ENCODE results near the gene DIAPH2.

Gene DIAPH2

GRCh38 chrX:97587171-97587570, 902.5 kb downstream of the DIAPH2 start:
- no peak for DNase-seq (ENCODE audit: low read depth in 2 of 2)

DNA sequence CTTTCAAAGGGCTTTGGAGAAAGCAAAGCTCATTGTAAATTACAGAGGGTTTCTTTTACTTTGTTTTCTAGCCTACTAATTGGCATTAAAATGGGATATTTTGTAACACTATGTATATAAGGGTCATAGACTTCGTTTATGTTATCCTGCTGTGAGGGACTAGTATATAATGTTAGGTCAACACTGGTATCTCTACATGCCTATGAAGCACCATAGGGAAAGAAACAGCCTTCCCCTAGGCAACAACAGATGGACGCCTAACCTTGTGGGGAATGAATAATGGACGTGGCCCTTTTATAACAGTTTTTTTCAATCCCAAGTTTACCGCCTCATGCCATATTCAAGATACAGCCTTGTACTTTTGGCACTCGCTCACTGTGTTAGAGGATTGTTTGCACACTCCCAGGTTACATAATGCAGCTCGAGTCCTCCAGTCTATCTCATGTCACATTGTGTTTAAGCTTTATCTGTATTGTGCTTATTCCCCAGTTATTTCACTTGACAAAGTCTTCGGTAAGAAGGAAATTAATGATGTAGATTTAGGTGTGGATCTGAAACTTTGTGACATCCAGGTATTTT, 910.1 kb downstream of the DIAPH2 start:
- no peak for DNase-seq (ENCODE audit: low read depth in 2 of 2)

- DNase-seq (ENCODE audit: low read depth in 2 of 2), result no peak
Observed at GRCh38 chrX:97597954-97598353, 913.3 kb downstream of the DIAPH2 start.

- DNase-seq (ENCODE audit: low read depth in 2 of 2), result no peak
Observed at GRCh38 chrX:97602465-97603258, 918.0 kb downstream of the DIAPH2 start.

- no peak for DNase-seq (ENCODE audit: low read depth in 2 of 2)
Observed at GRCh38 chrX:97605271-97605670, 920.6 kb downstream of the DIAPH2 start.

DNA sequence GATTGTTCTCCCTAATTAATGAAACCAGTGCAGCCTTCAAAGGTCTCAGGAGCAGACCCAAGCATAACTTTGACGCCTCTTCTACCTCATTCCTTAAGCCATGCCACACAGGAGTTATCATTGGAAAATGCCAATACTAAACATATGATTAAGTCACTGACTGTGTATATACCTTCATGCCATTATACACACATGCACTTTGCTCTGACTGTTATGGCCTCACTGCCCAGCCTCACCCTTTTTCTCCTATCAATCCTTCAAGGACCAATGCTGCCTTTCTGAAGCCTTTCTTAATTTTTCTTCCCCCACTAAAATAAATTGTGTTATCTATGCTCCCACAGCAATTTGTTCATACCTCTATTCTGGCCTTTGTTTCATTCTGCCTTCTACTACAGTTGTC, 924.7 kb downstream of the DIAPH2 start:
- DNase-seq (ENCODE audit: low read depth in 2 of 2), result no peak

GRCh38 chrX:97609938-97610337, 925.3 kb downstream of the DIAPH2 start:
- DNase-seq (ENCODE audit: low read depth in 2 of 2), result no peak

- no peak for DNase-seq (ENCODE audit: low read depth in 2 of 2)
Observed at GRCh38 chrX:97616883-97617530, 932.4 kb downstream of the DIAPH2 start.

DNA sequence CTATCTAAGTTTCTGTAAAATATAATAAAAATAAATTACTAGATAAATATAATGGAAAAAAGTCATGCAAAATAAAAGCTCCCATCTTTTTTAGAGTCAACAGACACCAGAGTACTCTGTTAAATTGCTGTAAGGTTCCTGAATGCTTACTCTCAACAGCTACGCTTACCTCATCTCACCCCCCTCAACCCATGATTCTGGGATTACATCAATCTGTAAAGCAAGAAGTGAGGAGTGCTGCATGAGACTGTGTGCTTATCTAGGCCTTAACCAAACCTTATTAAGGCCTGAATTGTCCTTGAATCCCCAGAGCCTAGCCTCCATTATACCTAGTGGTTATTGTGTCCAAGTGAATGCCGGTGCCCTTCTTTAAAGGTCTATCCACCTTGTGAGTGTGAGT, 934.9 kb downstream of the DIAPH2 start:
- DNase-seq (ENCODE audit: low read depth in 2 of 2), result no peak

DNA sequence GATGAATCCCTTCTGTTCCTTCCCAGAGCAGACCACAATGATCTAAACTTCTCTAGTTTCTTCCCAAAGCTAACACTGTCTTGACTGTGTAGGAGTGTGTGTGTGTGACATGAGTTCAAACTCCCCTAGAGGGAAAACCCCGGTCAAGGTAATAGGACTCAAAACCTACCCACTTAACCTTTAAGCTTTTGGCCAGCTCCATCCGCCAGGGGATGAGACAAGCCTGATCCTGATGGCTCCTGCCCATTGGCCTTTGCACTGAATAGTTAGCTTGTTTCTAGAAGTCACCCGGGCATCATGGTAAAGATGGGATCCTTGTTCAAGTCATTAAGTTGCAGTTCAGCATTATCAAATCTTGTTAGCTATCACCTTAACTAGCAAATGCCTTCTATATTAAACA, 937.5 kb downstream of the DIAPH2 start:
- DNase-seq (ENCODE audit: low read depth in 2 of 2), result no peak

- no peak for DNase-seq (ENCODE audit: low read depth in 2 of 2)
Observed at GRCh38 chrX:97628326-97628725, 943.7 kb downstream of the DIAPH2 start.

GRCh38 chrX:97628807-97629596, 944.4 kb downstream of the DIAPH2 start:
- no peak for DNase-seq (ENCODE audit: low read depth in 2 of 2)

- no peak for DNase-seq (ENCODE audit: low read depth in 2 of 2)
Observed at GRCh38 chrX:97629597-97629985, 944.9 kb downstream of the DIAPH2 start.

DNA sequence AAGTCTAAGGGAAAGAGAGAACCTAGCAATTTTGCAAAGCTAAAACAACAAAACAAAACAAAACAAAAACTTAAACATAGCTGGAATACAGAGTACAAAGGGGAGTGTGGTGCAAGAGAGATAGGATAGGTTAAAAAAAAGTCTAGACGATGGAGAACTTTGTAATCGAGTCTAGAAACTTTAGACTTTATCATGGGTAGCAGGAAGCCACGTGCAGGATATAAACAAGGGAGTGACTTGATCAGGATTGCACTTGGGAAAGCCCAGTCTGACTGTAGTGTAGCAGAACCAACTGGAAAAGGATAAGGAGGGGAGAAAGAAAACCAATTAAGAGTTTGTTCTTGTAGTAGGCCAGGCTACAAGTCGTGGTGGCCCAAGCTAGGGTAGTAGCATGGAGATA, 949.2 kb downstream of the DIAPH2 start:
- DNase-seq (ENCODE audit: low read depth in 2 of 2), result no peak

- DNase-seq (ENCODE audit: low read depth in 2 of 2), result no peak
Observed at GRCh38 chrX:97636473-97637140, 952.0 kb downstream of the DIAPH2 start.

DNA sequence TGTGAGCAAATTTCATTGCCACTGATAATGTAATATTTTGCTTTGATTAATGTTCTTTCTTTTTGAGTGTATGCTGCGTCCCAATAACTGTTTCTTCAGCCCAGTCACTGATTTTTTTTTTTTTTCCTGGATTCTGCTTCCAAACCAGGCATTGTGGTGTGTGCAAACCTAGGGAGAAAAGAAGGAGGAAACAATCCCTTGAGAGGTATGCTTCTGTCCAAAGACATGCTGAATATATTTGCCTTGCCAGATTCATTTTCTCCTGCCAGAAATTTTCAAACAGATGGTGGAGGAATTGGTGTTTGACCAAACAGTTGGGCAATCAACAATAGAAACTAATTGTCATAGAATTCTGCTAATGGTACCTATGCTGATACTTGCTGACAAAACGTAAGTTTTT, 952.6 kb downstream of the DIAPH2 start:
- no peak for DNase-seq (ENCODE audit: low read depth in 2 of 2)

DNA sequence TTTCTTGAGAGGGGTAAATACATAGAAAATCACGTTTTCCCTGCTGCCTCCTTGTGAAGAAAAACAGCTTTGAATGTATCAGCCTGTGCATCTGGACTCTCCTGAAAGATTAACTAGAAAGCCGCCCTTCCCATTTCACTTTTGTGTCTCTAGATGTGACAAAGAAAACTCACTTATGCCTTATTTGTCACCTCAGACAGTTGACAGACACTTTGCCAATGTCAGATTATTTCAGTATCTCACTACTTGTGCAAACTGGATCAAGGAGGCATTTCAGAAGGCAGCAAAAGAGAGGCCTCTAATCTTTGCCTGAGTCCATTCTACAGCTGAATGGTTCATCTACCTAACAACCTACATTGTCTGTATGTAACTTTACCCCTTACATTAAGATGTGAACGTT, 954.0 kb downstream of the DIAPH2 start:
- DNase-seq (ENCODE audit: low read depth in 2 of 2), result no peak

DNA sequence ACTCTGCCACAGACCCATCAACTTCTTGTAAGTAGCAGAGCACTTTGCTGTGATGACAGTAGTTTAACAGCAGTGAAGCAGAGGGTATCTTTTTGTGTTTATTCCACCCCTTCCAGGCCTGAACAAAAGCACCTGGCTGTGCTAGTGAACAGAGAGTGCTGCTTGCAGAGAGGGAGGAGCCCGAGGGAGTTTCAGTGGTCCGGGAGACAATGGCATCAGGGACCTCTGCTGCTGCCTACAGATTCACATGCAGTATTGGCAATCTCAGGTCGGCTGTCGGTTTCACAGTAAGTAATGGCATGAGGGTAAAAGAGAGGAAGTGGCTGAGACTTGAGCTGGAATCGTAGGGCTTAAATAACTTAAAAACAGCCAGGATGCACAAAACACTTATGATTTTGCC, 954.9 kb downstream of the DIAPH2 start:
- no peak for DNase-seq (ENCODE audit: low read depth in 2 of 2)

Data from activated CD8-positive, alpha-beta memory T cell treated with anti-CD3 and anti-CD28 coated beads for 4 hours (primary cell).